GM18511 (cell line): Measurements from ENCODE around the gene BRME1.
"Not testable (repeated sequence)": the region's sequence is repeated elsewhere in the genome, so short reads cannot be mapped to it uniquely, and the experiment has no call there.

ENCODE experiments used
- ATAC-seq: cut with Tn5 transposase; IDR thresholded peaks from one replicate; pipeline ENCODE4 v1.9.1; 2021; ENCODE audit warnings: mild to moderate bottlenecking, moderate library complexity; ENCODE audit not compliant: unreplicated experiment

The BRME1 gene

DNA sequence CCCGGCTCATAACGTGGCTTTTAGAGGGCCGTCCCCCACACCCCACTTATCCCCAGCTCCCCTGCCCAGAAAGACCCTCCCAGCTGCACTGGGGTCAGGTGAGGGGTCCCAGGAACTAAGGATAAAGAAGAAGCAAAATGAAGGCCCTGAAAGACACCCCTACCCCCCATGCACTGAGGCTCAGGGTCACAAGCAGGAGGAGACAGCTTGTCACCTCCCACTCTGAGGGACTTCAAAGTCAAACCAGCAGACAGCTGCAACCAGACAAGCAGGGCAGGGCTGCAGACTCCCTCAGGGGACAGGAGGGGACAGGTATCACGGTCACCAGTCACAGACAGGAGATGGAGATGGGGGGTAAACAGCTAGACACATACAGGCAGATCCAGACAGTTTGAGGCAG, 35.0 kb downstream of the BRME1 start:
- ATAC-seq: no peak

GRCh38 chr19:13869281-13869680, 36.6 kb downstream of the BRME1 start:
- no peak for ATAC-seq

GRCh38 chr19:13868663-13869062, 37.3 kb downstream of the BRME1 start:
- no peak for ATAC-seq

GRCh38 chr19:13866463-13867046, 39.4 kb downstream of the BRME1 start:
- ATAC-seq: no peak

- no peak for ATAC-seq
These were observed 40.1 kb downstream of the BRME1 start for GRCh38 chr19:13865571-13866462.

DNA sequence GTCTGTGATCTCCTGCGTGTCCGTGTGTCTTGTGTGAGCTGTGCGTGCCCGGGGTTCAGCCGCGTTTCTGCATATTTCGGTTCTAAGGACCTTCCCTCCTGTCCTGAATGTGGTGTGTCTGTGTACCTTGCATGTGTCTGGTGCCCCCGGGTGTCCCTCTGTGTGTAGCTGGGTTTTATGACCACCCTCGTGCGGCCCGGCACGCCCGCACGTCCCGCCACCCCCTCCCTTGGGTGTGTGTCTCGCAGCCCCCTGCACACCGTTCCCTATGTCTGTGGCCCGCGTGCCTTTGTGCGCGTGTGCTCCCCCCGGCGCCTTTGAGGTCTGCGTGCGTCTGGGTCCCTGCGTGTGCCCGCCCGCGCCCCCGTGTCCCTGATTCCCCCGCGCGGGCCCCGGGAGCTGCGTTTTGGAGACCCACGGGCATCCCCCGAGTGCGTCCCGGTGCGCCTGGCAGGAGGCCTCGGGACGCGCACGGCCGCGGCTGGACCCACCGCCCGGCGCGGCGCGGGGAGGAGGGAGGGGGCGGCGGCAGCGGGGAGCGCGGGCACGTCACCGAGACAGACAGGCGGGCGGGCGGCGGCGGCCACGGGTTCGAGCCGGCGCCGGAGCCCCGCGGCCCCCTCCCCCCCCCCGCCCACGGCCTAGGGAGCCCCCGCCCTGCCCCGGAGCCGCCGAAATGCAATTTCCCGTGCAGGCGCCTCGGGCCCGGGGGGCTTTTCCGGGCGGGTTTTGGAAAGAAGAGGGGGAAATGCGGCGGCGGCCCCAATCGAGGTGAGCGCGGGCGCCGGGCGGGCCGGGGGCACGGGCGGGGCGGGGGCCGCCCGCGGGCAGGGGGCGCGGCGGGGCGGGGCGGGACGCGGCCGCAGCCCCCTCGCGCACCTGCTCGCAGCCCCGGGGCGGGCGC, 41.0 kb downstream of the BRME1 start:
- ATAC-seq: no peak

DNA sequence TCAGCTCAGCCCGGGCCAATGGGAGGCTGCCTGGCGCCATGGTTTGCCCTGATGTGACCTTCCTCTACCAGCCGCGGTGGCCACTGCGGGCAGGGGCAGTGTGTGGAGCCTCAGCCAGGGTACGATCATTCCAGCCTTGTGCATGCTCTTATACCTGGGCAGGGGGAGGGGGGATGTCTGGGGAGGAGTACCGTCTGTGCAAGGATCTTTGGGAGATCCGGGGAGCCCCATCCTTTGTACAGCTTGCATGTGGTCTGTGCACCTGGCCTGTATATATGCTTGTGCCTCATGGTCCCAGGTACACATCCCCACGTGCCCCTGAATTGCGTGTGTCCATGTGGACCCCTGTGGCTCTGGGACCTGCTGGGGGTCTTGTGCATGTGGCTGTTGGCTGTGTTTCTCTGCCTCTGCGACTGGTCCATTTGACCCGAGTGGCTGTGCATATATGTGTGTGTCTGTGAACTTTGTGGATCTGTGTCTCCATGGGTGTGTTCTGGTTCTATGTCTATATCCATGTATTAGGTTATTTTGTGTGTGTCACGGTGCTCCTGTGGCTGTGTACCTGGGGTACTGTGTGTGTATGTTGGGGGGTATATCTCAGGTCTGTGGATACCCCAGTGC, 41.8 kb downstream of the BRME1 start:
- ATAC-seq: no peak

DNA sequence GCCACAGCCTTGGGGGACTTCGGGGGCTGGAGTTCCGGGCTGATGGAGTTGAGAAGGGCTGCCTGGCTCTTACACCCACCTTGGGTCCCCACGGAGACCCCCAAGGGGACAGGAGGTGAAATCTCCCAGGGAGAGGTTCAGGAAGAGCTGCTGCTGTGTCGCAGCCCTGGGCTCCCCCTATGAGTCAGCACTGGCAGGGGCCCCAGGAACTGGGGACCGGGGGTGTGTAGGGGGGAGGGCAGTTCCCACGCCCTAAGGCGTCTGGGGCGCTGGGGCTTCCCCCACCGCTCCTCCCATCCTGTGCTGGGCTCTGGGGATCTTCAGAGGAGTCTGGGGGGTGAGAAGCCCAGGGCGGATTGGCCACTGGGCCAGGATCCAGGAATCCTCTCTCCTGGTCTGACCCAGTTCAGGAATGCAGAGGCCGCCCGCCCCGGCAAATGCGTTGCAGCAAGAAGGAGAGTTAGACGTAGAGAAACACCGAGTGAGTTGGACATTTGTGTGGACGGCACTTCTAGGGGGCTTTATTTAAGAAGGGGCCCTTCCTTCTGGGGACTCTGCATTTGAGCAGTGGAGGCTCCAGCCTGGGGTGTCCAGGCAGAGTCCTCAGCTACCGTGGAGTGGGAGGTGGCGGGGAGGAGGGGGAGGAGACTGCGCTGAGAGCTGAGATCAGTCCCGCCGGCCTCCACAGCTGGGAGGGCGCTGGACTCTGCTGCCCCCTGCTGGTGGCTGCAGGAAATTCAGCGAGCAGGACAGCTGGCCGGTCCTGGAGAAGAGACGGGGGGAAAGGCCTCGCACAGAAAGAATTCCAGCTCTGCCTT, 44.0 kb downstream of the BRME1 start:
- peak; percentile 82 for ATAC-seq

- ATAC-seq: peak; percentile 38
These were observed 44.6 kb downstream of the BRME1 start for GRCh38 chr19:13861392-13861713.

DNA sequence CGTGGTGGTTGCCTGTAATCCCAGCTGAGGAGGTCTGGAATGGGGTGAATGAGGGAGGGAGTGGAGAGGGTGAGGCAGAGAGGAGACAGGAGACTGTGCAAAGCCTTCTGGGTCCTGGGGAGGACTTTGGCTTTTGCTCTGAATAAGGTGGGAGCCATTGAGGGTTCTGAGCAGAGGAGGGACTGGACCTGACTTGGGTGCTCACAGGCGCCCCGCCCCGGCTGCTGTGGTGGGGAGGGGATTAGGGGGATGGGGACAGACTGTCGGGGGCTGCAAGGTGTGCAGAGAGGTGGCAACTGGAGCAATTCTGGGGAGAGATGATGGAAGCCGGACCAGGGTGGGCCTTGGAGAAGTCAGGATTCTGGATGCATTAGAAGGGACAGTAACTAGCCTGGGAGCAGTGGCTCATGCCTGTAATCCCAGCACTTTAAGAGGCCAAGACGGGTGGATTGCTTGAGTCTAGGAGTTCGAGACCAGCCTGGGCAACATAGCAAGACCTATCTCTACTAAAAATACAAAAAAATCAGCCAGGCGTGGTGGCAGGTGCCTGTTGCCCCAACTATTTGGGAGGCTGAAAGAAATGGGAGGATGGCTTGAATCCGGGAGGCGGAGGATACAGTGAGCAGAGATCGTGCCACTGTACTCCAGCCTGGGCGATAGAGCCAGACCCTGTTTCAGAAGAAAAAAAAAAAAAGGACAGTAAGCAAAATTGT, 45.1 kb downstream of the BRME1 start:
- ATAC-seq: no peak

DNA sequence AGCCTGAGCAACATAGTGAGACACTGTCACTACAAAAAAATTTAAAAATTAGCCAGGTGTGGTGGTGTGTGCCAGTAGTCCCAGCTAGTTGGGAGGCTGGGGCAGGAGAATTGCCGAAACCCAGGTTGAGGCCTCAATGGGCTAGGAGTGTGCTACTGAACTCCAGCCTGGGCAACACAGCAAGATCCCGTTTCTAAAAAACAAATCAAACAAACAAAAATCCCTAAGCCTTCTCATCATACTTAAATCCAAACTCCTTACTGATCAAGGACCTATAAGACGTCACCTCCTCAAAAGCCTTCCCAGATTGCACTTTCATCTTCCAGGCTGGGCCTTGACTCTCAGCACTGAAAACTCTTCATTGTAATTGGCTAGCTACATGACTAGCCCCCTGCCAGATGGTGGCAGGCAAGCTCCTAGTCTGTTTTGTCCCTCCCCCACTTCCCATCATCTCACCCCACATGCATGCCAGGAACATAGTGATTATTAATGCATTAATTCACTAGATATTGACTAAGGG, 46.5 kb downstream of the BRME1 start:
- ATAC-seq: no peak

DNA sequence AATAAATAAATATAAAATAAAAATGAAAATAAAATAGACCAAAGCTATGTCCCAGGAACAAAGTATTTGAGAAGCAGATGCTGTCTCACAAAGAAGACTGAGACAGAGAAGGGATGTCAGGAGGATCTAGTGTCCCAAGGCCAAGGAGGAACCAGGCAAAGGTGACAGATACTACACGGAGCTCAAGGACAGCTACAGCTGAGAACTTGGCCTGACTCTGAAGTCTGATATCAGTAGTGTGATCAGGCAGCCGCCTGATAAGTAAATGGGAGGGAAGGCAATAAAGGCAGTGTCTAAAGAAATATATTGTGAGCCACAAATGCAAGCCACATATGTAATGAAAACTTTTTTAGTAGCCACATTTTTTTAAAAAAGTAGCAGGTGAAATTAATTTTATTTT, 49.4 kb downstream of the BRME1 start:
- no peak for ATAC-seq

- not testable (repeated sequence) for ATAC-seq
These were observed 53.7 kb downstream of the BRME1 start for GRCh38 chr19:13852171-13852707.

GRCh38 chr19:13851734-13852114, 54.2 kb downstream of the BRME1 start:
- not testable (repeated sequence) for ATAC-seq

DNA sequence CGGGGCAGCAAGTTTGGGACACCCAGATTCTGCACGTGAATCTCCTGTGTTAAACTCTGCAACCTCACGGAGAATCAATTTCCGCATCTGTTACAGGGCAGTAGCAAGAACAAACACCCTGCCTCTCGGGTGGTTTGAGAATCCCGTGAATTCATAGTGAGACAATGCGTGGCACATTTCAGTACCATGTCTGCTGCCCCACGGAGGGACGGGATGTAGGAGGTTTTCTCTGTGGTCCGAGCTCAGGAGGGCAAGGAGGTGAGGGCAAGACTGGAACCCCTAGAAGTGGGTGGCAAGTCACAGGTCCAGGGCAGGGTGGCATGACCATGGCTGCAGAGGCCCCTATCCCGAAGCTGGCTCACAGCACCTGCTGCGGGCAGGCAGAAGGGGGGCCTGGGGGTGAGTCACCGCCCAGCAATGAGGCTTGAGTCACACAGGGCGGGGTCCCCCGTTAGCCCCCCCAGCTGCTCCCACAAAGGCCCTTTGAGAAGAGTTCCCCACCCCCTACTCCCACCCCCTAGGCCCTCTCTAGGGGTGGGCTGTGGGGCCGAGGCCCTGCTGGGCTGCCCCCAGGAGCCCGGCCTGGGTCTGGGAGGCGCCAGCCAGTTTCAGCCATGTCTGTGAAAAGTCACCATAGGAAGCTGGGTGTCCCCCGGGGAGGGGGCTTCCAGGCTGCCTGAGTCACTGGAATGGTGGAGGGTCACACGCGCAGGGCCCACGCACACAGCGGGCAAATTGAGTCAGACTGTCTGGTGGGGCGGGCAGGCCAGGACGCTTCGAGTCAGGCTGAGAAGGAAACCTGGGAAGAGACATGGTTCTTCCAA, 54.8 kb downstream of the BRME1 start:
- no peak for ATAC-seq

DNA sequence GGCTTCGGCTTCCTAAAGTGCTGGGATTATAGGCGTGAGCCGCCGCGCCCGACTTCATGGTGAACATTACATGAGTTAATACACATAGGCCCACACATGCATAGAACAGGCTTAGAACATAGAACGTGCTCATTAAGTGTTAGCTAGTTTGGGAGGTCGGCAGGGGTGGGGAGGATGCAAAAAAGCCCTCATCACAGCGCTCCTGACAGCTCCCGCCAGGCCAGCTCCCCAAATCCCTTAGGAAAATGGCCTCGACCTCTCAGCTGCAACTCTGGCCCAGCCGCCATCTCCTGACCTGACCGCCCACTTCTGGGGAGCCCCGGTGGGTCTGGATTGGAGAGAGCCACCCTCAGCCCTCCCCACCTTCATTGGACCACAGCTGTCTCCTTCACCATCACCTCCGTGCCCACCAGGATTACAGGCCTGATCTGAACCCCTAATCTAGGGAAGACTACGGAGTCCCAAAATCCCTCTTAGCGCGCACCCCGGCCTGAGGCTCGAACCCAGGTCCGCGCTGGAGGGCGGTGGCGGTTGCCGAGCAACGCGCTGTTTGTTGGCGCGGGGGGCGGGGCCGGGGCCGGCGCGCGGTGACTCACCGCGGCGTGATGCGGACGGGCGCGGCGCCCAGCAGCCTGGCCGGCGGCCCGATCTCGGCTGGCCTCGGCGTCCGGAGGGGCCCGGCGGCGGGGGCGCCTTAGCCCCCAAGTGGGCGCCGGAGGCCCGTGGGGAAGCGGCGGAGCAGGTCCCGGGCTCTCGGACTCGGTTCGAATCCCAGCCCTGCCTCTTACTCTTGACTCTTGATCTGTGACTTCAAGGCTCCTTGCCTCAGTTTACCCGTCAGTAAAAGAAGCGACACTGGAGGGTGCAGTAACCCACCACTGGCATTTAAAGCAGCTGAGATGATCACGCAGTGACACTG, 55.7 kb downstream of the BRME1 start:
- ATAC-seq: no peak
